ENCODE data around the gene GRK1. TPM values are rescaled to one million over a fixed set of nuclear protein-coding genes. Genes with fewer than 3 reads are reported as not detected.

GRK1 gene
- total RNA-seq, 1 donor from 2014 or later: not detected

GRCh38 chr13:113781571-113781970, 114.6 kb downstream of the GRK1 start:
- peaks cover 24% of the 10 kb centered on the region for H3K27me3 ChIP-seq (ENCODE audit: insufficient read depth, low read length)
- no peak overlapping the region for H3K4me3 ChIP-seq (ENCODE audit: insufficient read depth, low read depth, low read length)
- peaks cover 9% of the 10 kb centered on the region for H3K36me3 Mint-ChIP-seq (ENCODE audit: low read depth, unreplicated experiment)
- H3K9me3 Mint-ChIP-seq (ENCODE audit: unreplicated experiment): peaks cover 9% of the 10 kb centered on the region
- H4K20me1 ChIP-seq (ENCODE audit: insufficient read depth, low read length): no peaks in the 10 kb centered on the region
- FAIRE-seq: no peak
- peaks cover 2% of the 10 kb centered on the region for H3K9me3 ChIP-seq (ENCODE audit: insufficient read depth, low read depth, low read length)
- H3K4me2 ChIP-seq (ENCODE audit: low read length): no peak overlapping the region
- H3K27me3 Mint-ChIP-seq (ENCODE audit: low read depth, unreplicated experiment): peaks cover 37% of the 10 kb centered on the region
- no peak overlapping the region for H3K9ac ChIP-seq (ENCODE audit: low read length)
- no peaks in the 10 kb centered on the region for H3K36me3 ChIP-seq (ENCODE audit: insufficient read depth, low read length)
- TF ChIP-seq EZH2 (IDR thresholded peaks at IDR 0.05; ENCODE audit: insufficient read depth, low read length) (no peak), CTCF (IDR thresholded peaks at IDR 0.05; ENCODE audit: insufficient read depth, low read depth, low read length) (no peak)
- no peaks in the 10 kb centered on the region for H3K79me2 ChIP-seq (ENCODE audit: insufficient read depth, low read length)
- peaks cover 12% of the 10 kb centered on the region for H3K4me1 ChIP-seq (ENCODE audit: insufficient read depth, low read length)
- H3K4me1 Mint-ChIP-seq (ENCODE audit: low read depth, unreplicated experiment): peaks cover 10% of the 10 kb centered on the region
- no peak overlapping the region for H2AFZ ChIP-seq (ENCODE audit: low read depth, low read length)
- no peak for DNase-seq (ENCODE audit: low read depth)
- no peak overlapping the region for H3K4me3 Mint-ChIP-seq (ENCODE audit: unreplicated experiment)
- H3K27ac ChIP-seq (ENCODE audit: low read depth, low read length): no peak overlapping the region
- H3K27ac Mint-ChIP-seq (ENCODE audit: unreplicated experiment): no peak overlapping the region

DNA sequence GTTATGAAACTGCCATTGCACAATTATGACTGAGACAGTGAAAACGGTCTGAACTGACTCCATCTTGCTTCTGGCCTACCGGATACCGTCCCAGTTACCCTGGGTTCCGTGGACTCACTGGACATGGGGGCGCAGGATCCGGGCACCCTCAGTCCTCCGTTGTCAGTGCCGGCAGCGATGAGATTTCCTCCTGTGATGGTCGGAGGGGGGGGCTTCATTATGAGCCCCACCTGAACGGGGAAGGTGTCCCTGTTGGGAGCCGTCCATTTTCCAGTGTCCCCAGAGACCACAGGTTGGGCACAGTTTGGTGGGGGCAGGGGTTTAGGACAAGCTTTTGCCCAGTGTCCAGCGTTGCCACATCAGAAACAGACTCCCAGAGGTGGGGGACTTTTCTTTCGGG, 115.5 kb downstream of the GRK1 start:
- peaks cover 3% of the 10 kb centered on the region for H3K9me3 ChIP-seq (ENCODE audit: insufficient read depth, low read depth, low read length)
- peaks cover 12% of the 10 kb centered on the region for H3K4me1 ChIP-seq (ENCODE audit: insufficient read depth, low read length)
- H3K9me3 Mint-ChIP-seq (ENCODE audit: unreplicated experiment): peaks cover 9% of the 10 kb centered on the region
- H3K27ac Mint-ChIP-seq (ENCODE audit: unreplicated experiment): no peak overlapping the region
- no peak overlapping the region for H2AFZ ChIP-seq (ENCODE audit: low read depth, low read length)
- no peaks in the 10 kb centered on the region for H3K36me3 ChIP-seq (ENCODE audit: insufficient read depth, low read length)
- H4K20me1 ChIP-seq (ENCODE audit: insufficient read depth, low read length): no peaks in the 10 kb centered on the region
- peaks cover 9% of the 10 kb centered on the region for H3K36me3 Mint-ChIP-seq (ENCODE audit: low read depth, unreplicated experiment)
- no peak overlapping the region for H3K27ac ChIP-seq (ENCODE audit: low read depth, low read length)
- peaks cover 10% of the 10 kb centered on the region for H3K4me1 Mint-ChIP-seq (ENCODE audit: low read depth, unreplicated experiment)
- no peak overlapping the region for H3K4me3 ChIP-seq (ENCODE audit: insufficient read depth, low read depth, low read length)
- FAIRE-seq (no peak), DNase-seq (ENCODE audit: low read depth) (no peak)
- no peak overlapping the region for H3K4me2 ChIP-seq (ENCODE audit: low read length)
- H3K4me3 Mint-ChIP-seq (ENCODE audit: unreplicated experiment): no peak overlapping the region
- H3K9ac ChIP-seq (ENCODE audit: low read length): no peak overlapping the region
- H3K27me3 ChIP-seq (ENCODE audit: insufficient read depth, low read length): peaks cover 24% of the 10 kb centered on the region
- TF ChIP-seq CTCF (IDR thresholded peaks at IDR 0.05; ENCODE audit: insufficient read depth, low read depth, low read length) (no peak), EZH2 (IDR thresholded peaks at IDR 0.05; ENCODE audit: insufficient read depth, low read length) (no peak)
- no peaks in the 10 kb centered on the region for H3K79me2 ChIP-seq (ENCODE audit: insufficient read depth, low read length)
- peaks cover 34% of the 10 kb centered on the region for H3K27me3 Mint-ChIP-seq (ENCODE audit: low read depth, unreplicated experiment)

- peaks cover 10% of the 10 kb centered on the region for H3K4me1 Mint-ChIP-seq (ENCODE audit: low read depth, unreplicated experiment)
- no peak overlapping the region for H3K27ac ChIP-seq (ENCODE audit: low read depth, low read length)
- peaks cover 21% of the 10 kb centered on the region for H3K27me3 ChIP-seq (ENCODE audit: insufficient read depth, low read length)
- H3K27me3 Mint-ChIP-seq (ENCODE audit: low read depth, unreplicated experiment): peaks cover 28% of the 10 kb centered on the region
- H3K36me3 Mint-ChIP-seq (ENCODE audit: low read depth, unreplicated experiment): peaks cover 9% of the 10 kb centered on the region
- H4K20me1 ChIP-seq (ENCODE audit: insufficient read depth, low read length): no peaks in the 10 kb centered on the region
- peaks cover 12% of the 10 kb centered on the region for H3K4me1 ChIP-seq (ENCODE audit: insufficient read depth, low read length)
- H3K4me3 Mint-ChIP-seq (ENCODE audit: unreplicated experiment): no peak overlapping the region
- peaks cover 3% of the 10 kb centered on the region for H3K9me3 ChIP-seq (ENCODE audit: insufficient read depth, low read depth, low read length)
- H3K9me3 Mint-ChIP-seq (ENCODE audit: unreplicated experiment): peaks cover 5% of the 10 kb centered on the region
- DNase-seq (ENCODE audit: low read depth): no peak
- no peak overlapping the region for H3K4me3 ChIP-seq (ENCODE audit: insufficient read depth, low read depth, low read length)
- H3K36me3 ChIP-seq (ENCODE audit: insufficient read depth, low read length): no peaks in the 10 kb centered on the region
- no peak overlapping the region for H3K9ac ChIP-seq (ENCODE audit: low read length)
- no peak for FAIRE-seq
- no peak overlapping the region for H3K27ac Mint-ChIP-seq (ENCODE audit: unreplicated experiment)
- no peaks in the 10 kb centered on the region for H3K79me2 ChIP-seq (ENCODE audit: insufficient read depth, low read length)
- no peak overlapping the region for H3K4me2 ChIP-seq (ENCODE audit: low read length)
- TF ChIP-seq CTCF (IDR thresholded peaks at IDR 0.05; ENCODE audit: insufficient read depth, low read depth, low read length): no peak
- no peak for TF ChIP-seq EZH2 (IDR thresholded peaks at IDR 0.05; ENCODE audit: insufficient read depth, low read length)
- no peak overlapping the region for H2AFZ ChIP-seq (ENCODE audit: low read depth, low read length)
Observed at GRCh38 chr13:113783200-113783881, 116.3 kb downstream of the GRK1 start.
